Lung (tissue), 12 donors: ENCODE data around the gene CAMK4. TPM values are rescaled to one million over a fixed set of nuclear protein-coding genes. Genes with fewer than 3 reads are reported as not detected.

Experiments
- ATAC-seq: fragments of 200-7000 bp; cut with Tn5 transposase; one replicate; pipeline ENCODE4 v1.9.1; 2020; ENCODE audit warnings: moderate number of reproducible peaks; ENCODE audit not compliant: insufficient read depth, low FRiP score
- DNase-seq, 3 donors: peaks; one replicate each; pipeline ENCODE4 v3.0.0-alpha.2; 2013 to 2017
- H3K27ac ChIP-seq, 2 donors: one replicate each; pipeline ENCODE4 v1.5.1; 2013; ENCODE audit warnings: mild to moderate bottlenecking in 2 of 2, moderate library complexity in 2 of 2, control low read depth in 1 of 2, inconsistent platforms in 1 of 2, low read depth in 1 of 2, low read length in 1 of 2
- H3K27me3 ChIP-seq, 3 donors: one replicate each; pipeline ENCODE4 v1.5.1; 2013; ENCODE audit warnings: low read length in 2 of 3; ENCODE audit not compliant: control insufficient read depth in 3 of 3, insufficient read depth in 3 of 3
- H3K36me3 ChIP-seq, 4 donors: one replicate each; pipeline ENCODE4 v1.5.1; 2013; ENCODE audit warnings: low read length in 4 of 4, mild to moderate bottlenecking in 1 of 4, moderate library complexity in 1 of 4; ENCODE audit not compliant: control insufficient read depth in 4 of 4, insufficient read depth in 4 of 4
- H3K4me1 ChIP-seq, 5 donors: one replicate each; pipeline ENCODE4 v1.5.1; 2013; ENCODE audit warnings: low read length in 5 of 5, mild to moderate bottlenecking in 2 of 5, moderate library complexity in 1 of 5; ENCODE audit not compliant: control insufficient read depth in 5 of 5, insufficient read depth in 5 of 5
- H3K4me3 ChIP-seq: one replicate; pipeline ENCODE4 v1.5.1; 2013; ENCODE audit warnings: mild to moderate bottlenecking, control low read depth, moderate library complexity
- H3K9ac ChIP-seq, 2 donors: one replicate each; pipeline ENCODE4 v1.5.1; 2013; ENCODE audit warnings: low read length in 2 of 2, control low read depth in 1 of 2; ENCODE audit not compliant: insufficient read depth in 1 of 2
- H3K9me3 ChIP-seq, 4 donors: one replicate each; pipeline ENCODE4 v1.5.1; 2013; ENCODE audit warnings: low read length in 3 of 4, mild to moderate bottlenecking in 1 of 4, moderate library complexity in 1 of 4; ENCODE audit not compliant: control insufficient read depth in 4 of 4, insufficient read depth in 3 of 4
- WGBS, 2 donors: extraction: QIAGEN DNeasy Blood & Tissue Kit; methylation state at CpG; one replicate each; pipeline ENCODE4 v1.1.7; 2013; 5-methylcytosine and 5-hydroxymethylcytosine counted together
- polyA plus RNA-seq, 2 donors: library from polyadenylated mRNA; stranded (reverse); fragments of 200-250 nt; gene quantifications; one replicate each; pipeline ENCODE4 v1.2.1, GENCODE V29; 2013
- total RNA-seq, 2 donors: library from RNA; depleted of rRNA in 1 of 2; stranded (reverse); fragments of >200 nt in 1 of 2; gene quantifications; one replicate each; pipeline ENCODE4 v1.2.1, GENCODE V29; 2014 to 2021
- TF ChIP-seq, protein P1 (sequence below): IDR thresholded peaks from 2 replicates; pipeline ENCODE4 v1.5.1; 2012; ENCODE audit warnings: mild to moderate bottlenecking; ENCODE audit errors: control extremely low read depth, extremely low read depth
- donor health status: control.
- donor health status: control.
- donor health status: Bipolar disorder and iron deficiency.
- donor health status: healthy.
- donor health status: DM: yes; HTN: yes; CAD: no.

The CAMK4 gene
- total and polyA plus RNA-seq, 4 donors: 0.18 to 27.7 (median 0.73) TPM

DNA sequence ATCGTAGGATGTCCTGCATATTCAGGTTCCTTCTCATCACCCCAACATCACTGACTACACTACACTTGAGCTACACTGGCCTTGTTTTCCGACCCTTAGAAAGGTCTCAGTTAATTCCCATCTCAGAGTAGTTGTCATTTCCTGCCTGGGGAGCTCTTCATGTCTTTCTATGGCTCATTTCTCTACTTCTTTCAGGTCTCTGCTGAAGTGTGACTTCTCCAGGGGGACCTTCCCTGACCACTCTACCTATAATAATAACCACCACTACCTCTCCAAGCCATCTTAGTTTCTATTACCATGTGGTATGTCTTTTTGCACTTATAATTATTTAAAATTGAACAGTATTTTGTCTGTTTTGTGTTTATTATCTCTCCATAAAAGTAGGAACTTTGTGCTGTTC, 174.9 kb downstream of the CAMK4 start:
- Histone ChIP-seq H3K27ac (no peak overlapping the region), H3K9me3 (no peaks in the 10 kb centered on the region), H3K4me3 (no peak overlapping the region), H3K4me1 (no peaks in the 10 kb centered on the region), H3K27me3 (no peaks in the 10 kb centered on the region), H3K9ac (no peak overlapping the region), H3K36me3 (peaks cover 0 to 2% (median 0%) of the 10 kb centered on the region in 4 donors)
- DNase-seq: no peak
- TF ChIP-seq, protein P1, sequence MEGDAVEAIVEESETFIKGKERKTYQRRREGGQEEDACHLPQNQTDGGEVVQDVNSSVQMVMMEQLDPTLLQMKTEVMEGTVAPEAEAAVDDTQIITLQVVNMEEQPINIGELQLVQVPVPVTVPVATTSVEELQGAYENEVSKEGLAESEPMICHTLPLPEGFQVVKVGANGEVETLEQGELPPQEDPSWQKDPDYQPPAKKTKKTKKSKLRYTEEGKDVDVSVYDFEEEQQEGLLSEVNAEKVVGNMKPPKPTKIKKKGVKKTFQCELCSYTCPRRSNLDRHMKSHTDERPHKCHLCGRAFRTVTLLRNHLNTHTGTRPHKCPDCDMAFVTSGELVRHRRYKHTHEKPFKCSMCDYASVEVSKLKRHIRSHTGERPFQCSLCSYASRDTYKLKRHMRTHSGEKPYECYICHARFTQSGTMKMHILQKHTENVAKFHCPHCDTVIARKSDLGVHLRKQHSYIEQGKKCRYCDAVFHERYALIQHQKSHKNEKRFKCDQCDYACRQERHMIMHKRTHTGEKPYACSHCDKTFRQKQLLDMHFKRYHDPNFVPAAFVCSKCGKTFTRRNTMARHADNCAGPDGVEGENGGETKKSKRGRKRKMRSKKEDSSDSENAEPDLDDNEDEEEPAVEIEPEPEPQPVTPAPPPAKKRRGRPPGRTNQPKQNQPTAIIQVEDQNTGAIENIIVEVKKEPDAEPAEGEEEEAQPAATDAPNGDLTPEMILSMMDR: no peak
- 42 to 48% methylated on average over 2 of the region's 2 CpGs for WGBS, 2 donors
- no peak for ATAC-seq

GRCh38 chr5:111401906-111402305, 177.7 kb downstream of the CAMK4 start:
- no peak overlapping the region for H3K4me3 ChIP-seq
- TF ChIP-seq, protein P1: no peak
- WGBS, 2 donors: 35 to 44% methylated on average over 2 of the region's 2 CpGs
- no peak overlapping the region for H3K27ac ChIP-seq
- no peaks in the 10 kb centered on the region for H3K4me1 ChIP-seq
- H3K9me3 ChIP-seq: no peaks in the 10 kb centered on the region
- no peak for DNase-seq
- H3K9ac ChIP-seq: no peak overlapping the region
- no peaks in the 10 kb centered on the region for H3K27me3 ChIP-seq
- H3K36me3 ChIP-seq: no peaks in the 10 kb centered on the region
- ATAC-seq: no peak

DNA sequence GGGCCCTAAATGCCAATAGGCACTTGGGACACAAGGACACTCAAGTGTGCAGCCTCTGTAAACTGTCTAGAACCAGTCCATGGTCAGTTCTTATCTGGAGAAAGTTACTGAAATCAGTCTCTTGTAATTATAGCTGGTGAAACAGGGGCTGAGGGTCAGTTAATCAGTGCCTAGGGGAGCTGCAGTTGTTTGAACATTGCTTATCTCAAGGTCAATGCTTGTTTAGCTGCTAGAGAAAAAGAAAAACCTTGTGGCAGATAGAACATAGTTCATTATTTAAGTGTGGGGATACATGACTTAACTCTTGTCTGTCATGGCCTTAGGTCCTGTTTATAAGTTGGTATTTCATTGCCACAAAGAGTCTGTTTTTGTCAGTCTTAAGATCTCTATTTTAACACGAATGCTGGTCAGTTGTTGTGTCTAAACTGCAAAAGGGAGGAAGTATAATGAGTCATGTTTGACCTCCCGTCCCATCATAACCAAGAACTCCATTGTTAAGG, 180.1 kb downstream of the CAMK4 start:
- 65 to 72% methylated on average over 2 of the region's 2 CpGs for WGBS, 2 donors
- Histone ChIP-seq H3K27me3 (no peaks in the 10 kb centered on the region), H3K4me1 (no peaks in the 10 kb centered on the region), H3K36me3 (no peaks in the 10 kb centered on the region), H3K9me3 (peaks cover 0 to 6% (median 0%) of the 10 kb centered on the region in 4 donors), H3K9ac (no peak overlapping the region), H3K4me3 (no peak overlapping the region), H3K27ac (no peak overlapping the region)
- TF ChIP-seq, protein P1: no peak
- no peak for DNase-seq
- ATAC-seq: no peak

DNA sequence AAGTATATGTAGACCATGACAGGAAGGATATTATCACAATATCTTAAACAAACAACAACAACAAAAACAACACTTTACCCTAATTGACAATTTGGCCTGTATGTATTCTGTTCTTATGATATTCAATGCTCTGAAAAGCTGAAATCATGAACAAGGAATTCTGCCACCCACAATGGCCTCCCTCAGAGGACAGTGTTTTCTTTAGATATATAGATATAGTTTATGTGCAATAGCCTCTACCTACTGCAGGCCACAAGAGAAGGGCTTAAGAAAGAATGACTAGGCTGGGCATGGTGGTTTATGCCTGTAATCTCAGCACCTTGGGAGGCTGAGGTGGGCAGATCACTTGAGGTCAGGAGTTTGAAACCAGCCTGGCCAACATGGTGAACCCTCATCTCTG, 183.4 kb downstream of the CAMK4 start:
- DNase-seq (no peak), ATAC-seq (no peak)
- no peak overlapping the region for H3K9ac ChIP-seq
- H3K4me1 ChIP-seq: no peaks in the 10 kb centered on the region
- H3K36me3 ChIP-seq: no peaks in the 10 kb centered on the region
- H3K27ac ChIP-seq: no peak overlapping the region
- no peaks in the 10 kb centered on the region for H3K27me3 ChIP-seq
- TF ChIP-seq, protein P1: no peak
- peaks cover 0 to 7% (median 0%) of the 10 kb centered on the region in 4 donors for H3K9me3 ChIP-seq
- H3K4me3 ChIP-seq: no peak overlapping the region
